ENCODE data around the gene SLC36A2. TPM values are rescaled to one million over a fixed set of nuclear protein-coding genes. Genes with fewer than 3 reads are reported as not detected.

Gene SLC36A2
- total RNA-seq, 1 experiment from 2014 or later = not detected

DNA sequence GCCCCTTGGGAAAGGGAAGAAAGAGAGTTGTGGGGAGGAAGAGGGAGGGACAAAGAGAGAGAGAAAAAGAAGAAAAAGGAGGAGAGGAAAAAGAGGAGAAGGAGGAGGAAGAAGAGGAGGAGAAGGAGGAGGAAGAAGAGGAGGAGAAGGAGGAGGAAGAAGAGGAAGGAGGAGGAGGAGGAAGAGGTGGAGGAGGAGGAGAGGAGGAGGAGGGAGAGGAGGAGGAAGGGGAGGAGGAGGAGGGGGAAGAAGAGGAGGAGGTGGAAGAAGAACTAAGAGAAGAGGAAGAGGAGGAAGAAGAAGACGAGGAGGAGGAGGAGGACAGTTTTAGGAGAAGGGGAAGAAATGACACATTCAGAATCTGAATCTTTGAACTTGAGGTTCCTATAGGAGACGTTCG, 7.4 kb downstream of the SLC36A2 start:
- intact Hi-C loops (cut with micrococcal nuclease; ENCODE audit: unreplicated experiment) (no loop called here), in situ Hi-C loops (cut with HindIII; ENCODE audit: low pct_unique_long_range_greater_than_20kb, low sequenced_read_pairs) (no loop called here)
- Histone ChIP-seq H3K27ac (ENCODE audit: low read length) (no peak overlapping the region), H3K9me3 (ENCODE audit: control insufficient read depth, insufficient read depth, low read depth, low read length) (no peaks in the 10 kb centered on the region), H3K36me3 (ENCODE audit: control insufficient read depth, insufficient read depth, low read length) (no peaks in the 10 kb centered on the region), H3K27me3 (ENCODE audit: control insufficient read depth, insufficient read depth, low read length) (peaks cover 10% of the 10 kb centered on the region), H3K4me3 (ENCODE audit: low read depth in 2 of 2, low read length in 2 of 2) (no peak overlapping the region), H3K4me1 (ENCODE audit: control insufficient read depth, insufficient read depth, low read length) (no peaks in the 10 kb centered on the region)
- TF ChIP-seq SIN3A (IDR thresholded peaks at IDR 0.05; ENCODE audit: borderline replicate concordance, insufficient read depth, low read depth, low read length) (no peak), POLR2AphosphoS5 (IDR thresholded peaks at IDR 0.05; ENCODE audit: low read depth, low read length) (no peak), TCF7L2 (IDR thresholded peaks at IDR 0.05; ENCODE audit: low read depth, low read length) (no peak)
- TF ChIP-seq, protein P1, sequence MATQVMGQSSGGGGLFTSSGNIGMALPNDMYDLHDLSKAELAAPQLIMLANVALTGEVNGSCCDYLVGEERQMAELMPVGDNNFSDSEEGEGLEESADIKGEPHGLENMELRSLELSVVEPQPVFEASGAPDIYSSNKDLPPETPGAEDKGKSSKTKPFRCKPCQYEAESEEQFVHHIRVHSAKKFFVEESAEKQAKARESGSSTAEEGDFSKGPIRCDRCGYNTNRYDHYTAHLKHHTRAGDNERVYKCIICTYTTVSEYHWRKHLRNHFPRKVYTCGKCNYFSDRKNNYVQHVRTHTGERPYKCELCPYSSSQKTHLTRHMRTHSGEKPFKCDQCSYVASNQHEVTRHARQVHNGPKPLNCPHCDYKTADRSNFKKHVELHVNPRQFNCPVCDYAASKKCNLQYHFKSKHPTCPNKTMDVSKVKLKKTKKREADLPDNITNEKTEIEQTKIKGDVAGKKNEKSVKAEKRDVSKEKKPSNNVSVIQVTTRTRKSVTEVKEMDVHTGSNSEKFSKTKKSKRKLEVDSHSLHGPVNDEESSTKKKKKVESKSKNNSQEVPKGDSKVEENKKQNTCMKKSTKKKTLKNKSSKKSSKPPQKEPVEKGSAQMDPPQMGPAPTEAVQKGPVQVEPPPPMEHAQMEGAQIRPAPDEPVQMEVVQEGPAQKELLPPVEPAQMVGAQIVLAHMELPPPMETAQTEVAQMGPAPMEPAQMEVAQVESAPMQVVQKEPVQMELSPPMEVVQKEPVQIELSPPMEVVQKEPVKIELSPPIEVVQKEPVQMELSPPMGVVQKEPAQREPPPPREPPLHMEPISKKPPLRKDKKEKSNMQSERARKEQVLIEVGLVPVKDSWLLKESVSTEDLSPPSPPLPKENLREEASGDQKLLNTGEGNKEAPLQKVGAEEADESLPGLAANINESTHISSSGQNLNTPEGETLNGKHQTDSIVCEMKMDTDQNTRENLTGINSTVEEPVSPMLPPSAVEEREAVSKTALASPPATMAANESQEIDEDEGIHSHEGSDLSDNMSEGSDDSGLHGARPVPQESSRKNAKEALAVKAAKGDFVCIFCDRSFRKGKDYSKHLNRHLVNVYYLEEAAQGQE (IDR thresholded peaks at IDR 0.05; ENCODE audit: insufficient read depth in 1 of 2, low read depth in 2 of 2, low read length in 1 of 2) = no peak
- TF ChIP-seq, protein P2, sequence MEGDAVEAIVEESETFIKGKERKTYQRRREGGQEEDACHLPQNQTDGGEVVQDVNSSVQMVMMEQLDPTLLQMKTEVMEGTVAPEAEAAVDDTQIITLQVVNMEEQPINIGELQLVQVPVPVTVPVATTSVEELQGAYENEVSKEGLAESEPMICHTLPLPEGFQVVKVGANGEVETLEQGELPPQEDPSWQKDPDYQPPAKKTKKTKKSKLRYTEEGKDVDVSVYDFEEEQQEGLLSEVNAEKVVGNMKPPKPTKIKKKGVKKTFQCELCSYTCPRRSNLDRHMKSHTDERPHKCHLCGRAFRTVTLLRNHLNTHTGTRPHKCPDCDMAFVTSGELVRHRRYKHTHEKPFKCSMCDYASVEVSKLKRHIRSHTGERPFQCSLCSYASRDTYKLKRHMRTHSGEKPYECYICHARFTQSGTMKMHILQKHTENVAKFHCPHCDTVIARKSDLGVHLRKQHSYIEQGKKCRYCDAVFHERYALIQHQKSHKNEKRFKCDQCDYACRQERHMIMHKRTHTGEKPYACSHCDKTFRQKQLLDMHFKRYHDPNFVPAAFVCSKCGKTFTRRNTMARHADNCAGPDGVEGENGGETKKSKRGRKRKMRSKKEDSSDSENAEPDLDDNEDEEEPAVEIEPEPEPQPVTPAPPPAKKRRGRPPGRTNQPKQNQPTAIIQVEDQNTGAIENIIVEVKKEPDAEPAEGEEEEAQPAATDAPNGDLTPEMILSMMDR (IDR thresholded peaks at IDR 0.05) = no peak
- ATAC-seq (no peak), DNase-seq (ENCODE audit: low read depth, low spot score) (no peak)
- ChIA-PET POLR2A (no interaction called here), CTCF (no interaction called here)
- no TSS peak for BruUV-seq (replicated peaks)

DNA sequence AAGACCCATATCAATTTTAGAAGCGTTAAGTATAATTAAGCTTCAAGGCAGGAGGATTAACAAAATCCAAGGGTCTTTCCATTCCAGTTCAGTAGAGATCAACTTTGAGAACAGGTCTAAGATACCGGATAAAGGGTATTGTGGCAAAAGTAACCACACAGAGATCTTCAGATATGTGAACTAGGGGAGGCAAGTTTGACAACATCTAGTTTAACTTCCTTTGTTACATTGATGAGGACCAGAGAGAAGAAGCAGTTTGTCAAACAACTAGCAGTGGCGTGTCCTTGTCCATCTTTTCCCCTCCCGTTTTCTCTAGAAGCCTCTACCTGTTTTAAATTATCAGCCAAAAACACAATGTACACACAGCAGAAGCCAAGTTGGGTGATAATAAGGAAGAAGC, 8.6 kb downstream of the SLC36A2 start:
- intact Hi-C loops (cut with micrococcal nuclease; ENCODE audit: unreplicated experiment) (no loop called here), in situ Hi-C loops (cut with HindIII; ENCODE audit: low pct_unique_long_range_greater_than_20kb, low sequenced_read_pairs) (no loop called here)
- POLR2A ChIA-PET = no interaction called here
- H3K36me3 ChIP-seq (ENCODE audit: control insufficient read depth, insufficient read depth, low read length) = no peaks in the 10 kb centered on the region
- no peaks in the 10 kb centered on the region for H3K9me3 ChIP-seq (ENCODE audit: control insufficient read depth, insufficient read depth, low read depth, low read length)
- no peak for ATAC-seq
- BruUV-seq (replicated peaks) = no TSS peak
- TF ChIP-seq, protein P2 (IDR thresholded peaks at IDR 0.05) = no peak
- TF ChIP-seq, protein P1 (IDR thresholded peaks at IDR 0.05; ENCODE audit: insufficient read depth in 1 of 2, low read depth in 2 of 2, low read length in 1 of 2) = no peak
- TF ChIP-seq TCF7L2 (IDR thresholded peaks at IDR 0.05; ENCODE audit: low read depth, low read length) (no peak), POLR2AphosphoS5 (IDR thresholded peaks at IDR 0.05; ENCODE audit: low read depth, low read length) (no peak), SIN3A (IDR thresholded peaks at IDR 0.05; ENCODE audit: borderline replicate concordance, insufficient read depth, low read depth, low read length) (no peak)
- H3K4me3 ChIP-seq (ENCODE audit: low read depth in 2 of 2, low read length in 2 of 2) = no peak overlapping the region
- CTCF ChIA-PET = no interaction called here
- no peaks in the 10 kb centered on the region for H3K4me1 ChIP-seq (ENCODE audit: control insufficient read depth, insufficient read depth, low read length)
- no peak for DNase-seq (ENCODE audit: low read depth, low spot score)
- H3K27me3 ChIP-seq (ENCODE audit: control insufficient read depth, insufficient read depth, low read length) = peaks cover 10% of the 10 kb centered on the region
- H3K27ac ChIP-seq (ENCODE audit: low read length) = no peak overlapping the region

Measured in Panc1 (cell line).